ENCODE data around the gene GSKIP.
"Not testable (repeated sequence)": the region's sequence is repeated elsewhere in the genome, so short reads cannot be mapped to it uniquely, and the experiment has no call there.

Gene GSKIP, protein sequence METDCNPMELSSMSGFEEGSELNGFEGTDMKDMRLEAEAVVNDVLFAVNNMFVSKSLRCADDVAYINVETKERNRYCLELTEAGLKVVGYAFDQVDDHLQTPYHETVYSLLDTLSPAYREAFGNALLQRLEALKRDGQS

DNA sequence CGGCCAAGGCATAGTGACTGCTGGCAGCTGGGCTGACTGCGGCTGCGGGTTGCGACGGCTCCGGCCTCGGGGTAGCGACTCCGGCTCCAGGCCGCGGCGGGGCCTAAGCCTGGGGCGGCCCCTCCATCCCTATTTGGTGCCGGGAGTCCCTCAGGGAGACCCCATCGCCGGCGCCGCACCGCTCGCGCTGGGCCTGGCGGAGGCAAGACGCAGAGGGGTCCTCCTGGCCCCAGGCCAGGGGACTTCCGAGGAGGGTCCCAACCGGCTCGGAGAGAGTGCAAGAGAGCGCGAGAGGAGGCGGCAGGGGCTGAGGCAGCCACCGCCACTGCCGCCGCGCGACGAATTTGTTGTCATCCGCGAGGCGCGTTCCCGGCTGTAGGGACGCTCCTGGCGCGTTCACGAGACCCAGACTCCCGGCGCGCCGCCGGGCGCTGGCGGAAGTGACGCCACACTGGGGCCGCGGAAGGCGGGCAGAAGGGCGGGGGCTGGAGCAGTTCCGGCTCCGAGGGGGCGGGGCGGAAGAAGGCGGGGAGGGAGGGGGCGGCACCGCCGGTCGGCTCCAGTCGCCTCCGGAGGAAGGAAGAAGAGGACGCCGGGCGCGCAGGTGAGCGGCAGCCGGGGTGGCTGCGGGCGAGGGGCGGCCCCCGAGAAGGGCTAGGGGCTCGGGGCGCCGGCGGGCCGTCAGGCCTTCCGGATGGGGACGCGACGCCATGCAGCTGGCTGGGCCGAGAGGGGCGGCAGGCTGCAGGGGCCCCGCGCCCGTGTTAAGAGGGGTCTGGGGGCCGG lies at the start of gene GSKIP, which contains the start of gene ATG2B:
GSKIP (plus strand) TSS at position 562 of the 786 bp plus-strand sequence. CDS start 18,722 bp downstream, outside the sequence.
ATG2B (minus strand) TSS at position 377 of the 786 bp plus-strand sequence; CDS start at position 12, 365 bp downstream.
- WGBS (ENCODE audit: insufficient coverage, insufficient read length), result no CpG with 5 or more reads among the region's 92 CpGs
- Histone ChIP-seq H3K36me3 (ENCODE audit: control insufficient read depth, insufficient read depth, low read length) (no peaks in the 10 kb centered on the region), H3K27me3 (ENCODE audit: control insufficient read depth, insufficient read depth, low read length) (no peaks in the 10 kb centered on the region), H3K4me1 (ENCODE audit: control insufficient read depth, insufficient read depth, low read length) (0 out of 2 replicates have a peak, but pooled peaks cover 2% of the 10 kb centered on the region), H3K9me3 (ENCODE audit: control insufficient read depth, insufficient read depth, low read length) (no peaks in the 10 kb centered on the region), H3K27ac (ENCODE audit: low read length) (no peak within 1 kb of the TSS), H3K4me3 (ENCODE audit: low read length) (peak within 1 kb of the TSS; percentile 89)
- peak; percentile 71 for DNase-seq (ENCODE audit: low read depth, low spot score)

DNA sequence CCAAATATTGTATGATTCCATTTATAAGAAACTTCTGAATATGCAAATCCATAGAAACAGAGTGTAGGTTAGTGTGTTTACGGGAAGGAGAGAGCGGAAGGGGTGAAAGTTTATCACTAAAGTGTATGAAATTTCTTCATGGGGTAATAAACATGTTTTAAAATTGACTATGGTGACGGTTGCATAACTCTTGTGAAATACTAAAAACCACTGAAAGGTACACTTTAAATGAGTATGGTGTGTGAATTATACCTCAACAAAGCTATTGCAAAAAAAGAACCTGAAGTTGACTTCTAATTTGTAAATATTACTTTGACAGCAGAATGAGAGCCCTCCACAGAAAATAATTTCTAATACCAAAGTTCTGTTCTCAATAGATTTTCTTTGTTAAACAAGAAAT lies 47.2 kb upstream of the GSKIP start:
- WGBS (ENCODE audit: insufficient coverage, insufficient read length), result 100% methylated on average over 2 of the region's 3 CpGs
- H3K36me3 ChIP-seq (ENCODE audit: control insufficient read depth, insufficient read depth, low read length), result no peaks in the 10 kb centered on the region

DNA sequence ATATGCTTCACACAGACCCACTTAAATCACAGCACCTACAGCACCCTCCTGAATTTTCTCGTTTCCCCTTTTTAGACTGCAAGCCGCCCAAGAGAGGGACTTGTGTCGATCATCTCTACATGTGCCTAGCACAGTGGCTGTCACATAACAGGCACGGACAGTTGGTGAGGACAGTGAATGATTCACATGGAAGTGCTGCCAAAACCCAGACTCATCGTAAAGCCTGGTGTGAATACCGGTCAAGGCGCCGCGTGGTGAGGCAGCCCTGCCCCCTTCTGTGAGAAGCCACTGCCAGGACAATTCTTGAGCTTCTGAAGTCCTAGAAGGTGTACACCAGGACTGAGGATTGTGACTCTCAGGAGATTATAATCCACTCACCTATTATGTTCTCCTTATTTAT lies 44.5 kb upstream of the GSKIP start:
- no peak overlapping the region for H3K4me3 ChIP-seq (ENCODE audit: low read length)
- no peaks in the 10 kb centered on the region for H3K36me3 ChIP-seq (ENCODE audit: control insufficient read depth, insufficient read depth, low read length)
- no peaks in the 10 kb centered on the region for H3K27me3 ChIP-seq (ENCODE audit: control insufficient read depth, insufficient read depth, low read length)
- DNase-seq (ENCODE audit: low read depth, low spot score), result no peak
- no peaks in the 10 kb centered on the region for H3K9me3 ChIP-seq (ENCODE audit: control insufficient read depth, insufficient read depth, low read length)
- H3K27ac ChIP-seq (ENCODE audit: low read length), result no peak overlapping the region
- WGBS (ENCODE audit: insufficient coverage, insufficient read length), result no CpG with 5 or more reads among the region's 9 CpGs
- H3K4me1 ChIP-seq (ENCODE audit: control insufficient read depth, insufficient read depth, low read length), result no peaks in the 10 kb centered on the region

More for the DNA sequence above, 47.2 kb upstream of the GSKIP start:
- no peak for DNase-seq (ENCODE audit: low read depth, low spot score)
- Histone ChIP-seq H3K4me1 (ENCODE audit: control insufficient read depth, insufficient read depth, low read length) (no peaks in the 10 kb centered on the region), H3K9me3 (ENCODE audit: control insufficient read depth, insufficient read depth, low read length) (no peaks in the 10 kb centered on the region), H3K4me3 (ENCODE audit: low read length) (no peak overlapping the region), H3K27me3 (ENCODE audit: control insufficient read depth, insufficient read depth, low read length) (no peaks in the 10 kb centered on the region), H3K27ac (ENCODE audit: low read length) (no peak overlapping the region)

DNA sequence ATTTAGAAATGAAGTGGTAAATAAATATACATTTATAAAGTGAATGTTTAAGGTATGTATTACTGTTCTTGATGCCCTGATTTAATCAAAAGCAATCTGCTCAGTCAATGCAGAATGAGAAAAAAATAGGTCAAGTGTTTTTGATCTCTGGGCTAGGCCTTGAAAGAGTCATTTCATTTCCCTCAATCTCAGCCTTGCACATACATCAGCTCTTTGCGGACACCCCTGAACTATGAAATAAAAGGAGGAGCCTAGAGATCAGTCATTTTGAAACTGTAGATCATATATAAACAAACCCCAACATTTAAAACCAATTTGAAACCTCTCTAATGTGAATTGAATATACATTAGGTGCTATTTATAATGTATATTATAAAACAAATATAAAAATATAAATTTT lies 42.7 kb upstream of the GSKIP start:
- Histone ChIP-seq H3K36me3 (ENCODE audit: control insufficient read depth, insufficient read depth, low read length) (no peaks in the 10 kb centered on the region), H3K4me1 (ENCODE audit: control insufficient read depth, insufficient read depth, low read length) (no peaks in the 10 kb centered on the region), H3K27me3 (ENCODE audit: control insufficient read depth, insufficient read depth, low read length) (no peaks in the 10 kb centered on the region), H3K27ac (ENCODE audit: low read length) (no peak overlapping the region), H3K4me3 (ENCODE audit: low read length) (no peak overlapping the region), H3K9me3 (ENCODE audit: control insufficient read depth, insufficient read depth, low read length) (no peaks in the 10 kb centered on the region)
- DNase-seq (ENCODE audit: low read depth, low spot score), result no peak
- no CpG with 5 or more reads among the region's 1 CpG for WGBS (ENCODE audit: insufficient coverage, insufficient read length)

DNA sequence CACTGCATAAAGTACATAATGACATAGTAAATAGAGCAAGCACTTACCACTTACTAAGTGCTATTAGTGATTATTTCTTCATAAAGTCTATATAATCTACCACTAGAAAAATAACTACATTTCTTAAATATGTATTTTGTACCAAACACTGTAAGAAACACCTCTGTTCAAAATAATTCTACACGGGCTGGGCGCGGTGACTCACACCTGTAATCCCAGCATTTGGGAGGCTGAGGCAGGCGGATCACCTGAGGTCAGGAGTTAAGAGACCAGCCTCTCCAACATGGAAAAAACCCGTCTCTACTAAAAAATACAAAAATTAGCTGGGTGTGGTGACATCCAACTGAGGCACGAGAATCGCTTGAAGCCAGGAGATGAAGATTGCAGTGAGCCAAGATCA lies 39.1 kb upstream of the GSKIP start:
- WGBS (ENCODE audit: insufficient coverage, insufficient read length), result no CpG with 5 or more reads among the region's 7 CpGs
- DNase-seq (ENCODE audit: low read depth, low spot score), result no peak
- Histone ChIP-seq H3K27me3 (ENCODE audit: control insufficient read depth, insufficient read depth, low read length) (no peaks in the 10 kb centered on the region), H3K4me3 (ENCODE audit: low read length) (no peak overlapping the region), H3K36me3 (ENCODE audit: control insufficient read depth, insufficient read depth, low read length) (no peaks in the 10 kb centered on the region), H3K4me1 (ENCODE audit: control insufficient read depth, insufficient read depth, low read length) (no peaks in the 10 kb centered on the region), H3K27ac (ENCODE audit: low read length) (no peak overlapping the region), H3K9me3 (ENCODE audit: control insufficient read depth, insufficient read depth, low read length) (no peaks in the 10 kb centered on the region)

DNA sequence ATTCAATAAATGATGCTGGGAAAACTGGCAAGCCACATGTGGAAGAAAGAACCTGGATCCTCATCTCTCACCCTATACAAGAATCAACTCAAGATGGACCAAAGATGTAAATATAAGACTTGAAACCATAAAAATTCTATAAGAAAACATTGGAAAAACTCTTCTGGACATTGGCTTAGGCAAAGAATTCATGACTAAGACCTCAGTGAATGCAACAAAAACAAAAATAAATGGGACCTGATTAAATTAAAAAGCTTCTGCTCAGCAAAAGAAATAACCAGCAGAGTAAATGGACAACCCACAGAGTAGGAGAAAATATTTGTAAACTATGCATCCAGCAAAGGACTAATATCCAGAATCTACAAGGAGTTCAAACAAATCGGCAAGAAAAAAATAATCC lies 24.8 kb upstream of the GSKIP start:
- Histone ChIP-seq H3K4me3 (ENCODE audit: low read length) (no peak overlapping the region), H3K27ac (ENCODE audit: low read length) (no peak overlapping the region), H3K9me3 (ENCODE audit: control insufficient read depth, insufficient read depth, low read length) (no peaks in the 10 kb centered on the region), H3K27me3 (ENCODE audit: control insufficient read depth, insufficient read depth, low read length) (no peaks in the 10 kb centered on the region), H3K4me1 (ENCODE audit: control insufficient read depth, insufficient read depth, low read length) (no peaks in the 10 kb centered on the region), H3K36me3 (ENCODE audit: control insufficient read depth, insufficient read depth, low read length) (no peaks in the 10 kb centered on the region; the same call in 1 of the 2 replicates)
- no peak for DNase-seq (ENCODE audit: low read depth, low spot score)
- no CpG with 5 or more reads among the region's 1 CpG for WGBS (ENCODE audit: insufficient coverage, insufficient read length)

DNA sequence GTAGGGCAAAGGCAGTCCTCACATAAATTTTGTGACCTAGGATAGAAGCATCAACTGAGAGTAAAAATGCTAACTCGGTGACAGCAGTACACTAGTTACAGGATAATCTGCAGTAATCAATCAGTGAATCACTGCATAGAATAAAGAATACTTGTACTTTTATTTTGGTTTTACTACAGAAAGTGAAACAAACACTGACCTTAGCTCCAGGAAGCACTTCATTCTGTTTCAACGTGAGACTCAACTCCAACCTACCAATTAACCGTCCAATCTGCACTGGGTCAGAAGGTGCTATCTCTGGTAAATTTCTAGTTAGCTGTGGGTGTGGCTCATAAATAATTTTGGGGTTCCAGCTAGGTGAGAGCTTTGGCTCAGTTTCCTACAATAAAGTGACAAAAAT lies 22.0 kb upstream of the GSKIP start:
- Histone ChIP-seq H3K36me3 (ENCODE audit: control insufficient read depth, insufficient read depth, low read length) (no peaks in the 10 kb centered on the region; the same call in 1 of the 2 replicates), H3K4me3 (ENCODE audit: low read length) (no peak overlapping the region), H3K27ac (ENCODE audit: low read length) (no peak overlapping the region), H3K9me3 (ENCODE audit: control insufficient read depth, insufficient read depth, low read length) (no peaks in the 10 kb centered on the region), H3K4me1 (ENCODE audit: control insufficient read depth, insufficient read depth, low read length) (no peaks in the 10 kb centered on the region), H3K27me3 (ENCODE audit: control insufficient read depth, insufficient read depth, low read length) (no peaks in the 10 kb centered on the region)
- DNase-seq (ENCODE audit: low read depth, low spot score), result no peak
- no CpG with 5 or more reads among the region's 3 CpGs for WGBS (ENCODE audit: insufficient coverage, insufficient read length)

DNA sequence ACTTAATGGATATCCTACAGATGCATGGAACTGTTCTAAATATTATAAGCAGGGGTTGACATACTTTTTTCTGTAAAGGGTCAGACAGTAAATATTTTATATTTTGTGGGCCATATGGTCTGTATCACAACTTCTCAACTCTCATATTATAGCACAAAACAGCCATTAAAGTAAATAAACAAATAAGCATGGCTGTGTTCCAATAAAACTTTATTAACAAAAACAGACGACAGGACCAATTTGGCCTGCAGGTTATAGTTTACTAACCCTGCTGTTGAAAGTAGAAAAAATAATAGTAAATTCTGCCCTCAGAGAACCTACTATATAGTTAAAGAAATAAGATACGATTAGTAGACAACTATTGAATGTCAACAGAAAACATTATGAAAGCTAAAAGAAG lies 17.7 kb upstream of the GSKIP start:
- Histone ChIP-seq H3K9me3 (ENCODE audit: control insufficient read depth, insufficient read depth, low read length) (no peaks in the 10 kb centered on the region), H3K27ac (ENCODE audit: low read length) (no peak overlapping the region), H3K27me3 (ENCODE audit: control insufficient read depth, insufficient read depth, low read length) (no peaks in the 10 kb centered on the region), H3K4me1 (ENCODE audit: control insufficient read depth, insufficient read depth, low read length) (peaks cover 1% of the 10 kb centered on the region; the same call in 1 of the 2 replicates), H3K4me3 (ENCODE audit: low read length) (no peak overlapping the region), H3K36me3 (ENCODE audit: control insufficient read depth, insufficient read depth, low read length) (no peaks in the 10 kb centered on the region)
- no CpG with 5 or more reads among the region's 2 CpGs for WGBS (ENCODE audit: insufficient coverage, insufficient read length)
- DNase-seq (ENCODE audit: low read depth, low spot score), result no peak

DNA sequence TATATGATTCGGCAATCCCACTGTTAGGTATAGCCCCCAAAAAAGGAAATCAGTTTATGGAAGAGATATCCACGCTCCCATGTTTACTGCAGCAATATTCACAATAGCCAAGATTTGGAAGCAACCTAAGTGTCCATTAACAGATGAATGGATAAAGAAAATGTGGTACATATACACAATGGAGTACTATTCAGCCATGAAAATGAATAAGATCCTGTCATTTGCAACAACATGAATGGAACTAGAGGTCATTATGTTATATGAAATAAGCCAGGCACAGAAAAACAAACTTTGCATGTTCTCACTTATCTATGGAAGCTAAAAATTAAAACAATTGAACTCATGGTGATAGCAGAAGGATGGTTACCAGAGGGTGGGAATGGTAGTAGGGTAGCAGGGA lies 15.4 kb upstream of the GSKIP start:
- H3K4me3 ChIP-seq (ENCODE audit: low read length); H3K4me1 ChIP-seq (ENCODE audit: control insufficient read depth, insufficient read depth, low read length); H3K9me3 ChIP-seq (ENCODE audit: control insufficient read depth, insufficient read depth, low read length); H3K27me3 ChIP-seq (ENCODE audit: control insufficient read depth, insufficient read depth, low read length); DNase-seq (ENCODE audit: low read depth, low spot score); H3K27ac ChIP-seq (ENCODE audit: low read length); H3K36me3 ChIP-seq (ENCODE audit: control insufficient read depth, insufficient read depth, low read length): not testable (repeated sequence)
- WGBS (ENCODE audit: insufficient coverage, insufficient read length), result no CpG with 5 or more reads among the region's 2 CpGs

DNA sequence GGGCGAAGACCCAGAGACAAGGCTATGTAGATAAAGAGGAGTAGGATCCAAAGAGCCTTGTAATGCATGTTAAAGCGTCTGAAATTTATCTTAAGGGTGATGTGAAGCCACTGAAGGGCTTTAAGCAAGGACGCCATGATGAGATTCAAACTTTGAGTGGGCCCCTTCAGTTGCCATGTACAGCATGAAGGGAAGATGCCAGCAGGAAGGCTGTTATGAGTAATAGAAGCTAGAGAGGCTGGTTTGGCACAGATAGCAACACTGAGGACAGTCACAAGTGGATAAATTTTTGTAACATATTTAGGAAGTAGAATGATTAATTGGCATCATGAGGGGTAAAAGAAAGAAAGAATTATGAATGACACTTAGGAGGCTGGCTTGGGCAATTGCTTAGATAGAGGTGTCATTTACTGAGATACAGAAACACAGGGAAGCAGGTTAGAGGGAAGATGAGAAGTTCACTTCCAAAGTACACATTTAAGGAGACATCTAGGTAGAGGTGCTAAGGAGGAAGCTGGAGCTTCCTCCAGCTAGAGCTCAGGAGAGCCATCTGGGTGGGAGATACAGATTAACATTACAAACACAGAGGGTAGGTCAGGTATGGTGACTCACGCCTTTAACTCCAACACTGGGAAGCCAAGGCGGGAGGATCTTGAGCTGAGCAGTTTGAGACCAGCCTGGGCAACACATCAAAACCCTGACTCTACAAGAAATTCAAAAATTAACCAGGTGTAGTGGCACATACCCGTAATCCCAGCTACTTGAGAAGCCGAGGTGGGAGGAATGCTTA lies 13.8 kb upstream of the GSKIP start:
- Histone ChIP-seq H3K36me3 (ENCODE audit: control insufficient read depth, insufficient read depth, low read length) (no peaks in the 10 kb centered on the region), H3K9me3 (ENCODE audit: control insufficient read depth, insufficient read depth, low read length) (no peaks in the 10 kb centered on the region), H3K4me1 (ENCODE audit: control insufficient read depth, insufficient read depth, low read length) (peaks cover 1% of the 10 kb centered on the region; the same call in 1 of the 2 replicates), H3K4me3 (ENCODE audit: low read length) (no peak overlapping the region), H3K27ac (ENCODE audit: low read length) (no peak overlapping the region), H3K27me3 (ENCODE audit: control insufficient read depth, insufficient read depth, low read length) (no peaks in the 10 kb centered on the region)
- WGBS (ENCODE audit: insufficient coverage, insufficient read length), result no CpG with 5 or more reads among the region's 7 CpGs
- DNase-seq (ENCODE audit: low read depth, low spot score), result no peak

Measured in iPS DF 6.9 (cell line).